GM21723 (cell line): Measurements from ENCODE around the gene KRTAP17-1.

Source experiments
- ATAC-seq: cut with Tn5 transposase; IDR thresholded peaks from one replicate; pipeline ENCODE4 v1.9.1; 2021; ENCODE audit warnings: mild to moderate bottlenecking, moderate library complexity; ENCODE audit not compliant: unreplicated experiment

The KRTAP17-1 gene

DNA sequence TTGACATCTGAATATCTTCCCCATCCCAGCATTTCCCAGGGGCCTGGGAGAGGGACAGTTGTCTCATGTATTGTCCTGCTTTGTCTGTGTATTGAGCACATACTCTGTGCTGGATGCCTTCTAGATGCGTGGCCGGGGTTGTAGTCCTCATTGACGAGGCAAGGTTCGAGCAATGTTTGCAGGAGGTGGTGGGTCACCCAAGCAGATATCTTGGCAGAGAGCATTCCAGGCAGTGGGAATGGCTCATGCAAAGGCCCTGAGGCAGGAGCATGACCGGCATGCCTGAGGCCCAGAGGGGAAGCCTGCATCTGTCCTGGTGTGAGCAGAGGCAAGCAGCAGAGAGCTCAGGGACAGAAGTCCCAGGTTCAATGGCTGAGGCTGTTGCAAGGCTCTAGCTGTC lies 17.6 kb upstream of the KRTAP17-1 start:
- no peak for ATAC-seq

DNA sequence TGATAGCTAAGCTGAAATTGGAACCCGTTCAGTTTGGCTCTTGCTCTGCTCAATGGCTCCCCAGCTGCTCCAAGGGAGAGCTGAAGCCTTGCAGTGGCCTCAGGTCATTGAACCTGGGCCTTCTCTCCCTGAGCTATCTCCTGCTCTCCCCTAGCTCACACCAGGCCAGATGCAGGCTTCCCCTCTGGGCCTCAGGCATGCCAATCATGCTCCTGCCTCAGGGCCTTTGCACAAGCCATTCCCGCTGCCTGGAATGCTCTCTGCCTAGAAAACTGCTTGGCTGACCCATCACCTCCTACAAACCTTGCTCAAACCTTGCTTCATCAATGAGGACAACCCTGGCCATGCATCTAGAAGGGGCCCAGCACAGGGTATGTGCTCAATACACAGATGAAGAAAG lies 16.7 kb upstream of the KRTAP17-1 start:
- ATAC-seq = no peak

DNA sequence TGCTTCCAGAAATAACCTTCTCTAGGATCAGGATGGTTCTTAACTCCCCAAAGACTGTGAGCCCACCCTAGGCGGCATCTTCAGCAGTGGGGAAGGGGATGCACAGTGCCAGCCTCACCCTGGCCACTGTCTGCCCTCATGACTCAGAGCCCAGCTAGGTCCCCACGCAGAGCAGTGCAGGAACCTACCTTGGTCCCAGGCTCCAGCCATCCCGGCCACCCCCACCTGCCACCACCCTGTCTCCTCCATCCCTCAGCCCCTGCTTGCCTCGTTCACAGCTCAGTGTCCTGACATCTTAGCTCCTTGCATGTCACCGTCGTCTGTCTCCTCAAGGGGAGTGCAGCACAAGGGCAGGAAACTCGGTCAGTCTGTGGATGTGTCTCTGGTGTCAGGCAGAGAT lies 16.1 kb upstream of the KRTAP17-1 start:
- no peak for ATAC-seq

DNA sequence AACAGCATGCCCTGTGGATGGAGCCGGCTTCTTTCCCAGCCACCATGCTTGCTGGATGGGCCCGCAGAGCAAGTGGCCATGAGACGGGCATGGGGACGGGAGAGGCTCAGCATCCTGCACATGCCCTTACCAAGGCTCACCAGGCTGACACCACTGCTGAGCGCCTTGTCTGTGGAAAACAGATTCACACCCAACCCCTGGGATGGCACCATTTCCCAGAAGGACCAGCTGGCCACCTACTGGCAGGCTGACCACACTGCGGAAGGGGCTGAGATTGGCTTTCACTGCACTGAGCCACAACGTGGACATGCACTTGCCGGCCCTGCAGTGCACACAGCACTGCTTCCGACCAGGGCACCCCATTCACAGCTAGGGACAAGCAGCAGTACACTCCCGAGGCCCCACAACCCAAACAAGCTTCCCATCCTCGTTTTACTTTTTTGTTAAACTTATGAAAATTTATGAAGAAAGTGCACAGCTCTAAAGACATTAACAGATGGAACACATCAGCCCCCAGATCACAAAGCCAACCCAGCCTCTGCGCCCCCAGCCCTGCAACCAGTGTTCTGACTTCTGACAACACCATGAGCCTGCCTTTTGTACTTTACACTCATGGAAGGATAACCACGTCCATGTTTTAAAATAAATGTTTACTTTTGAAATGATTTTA lies 13.9 kb upstream of the KRTAP17-1 start:
- ATAC-seq = no peak

DNA sequence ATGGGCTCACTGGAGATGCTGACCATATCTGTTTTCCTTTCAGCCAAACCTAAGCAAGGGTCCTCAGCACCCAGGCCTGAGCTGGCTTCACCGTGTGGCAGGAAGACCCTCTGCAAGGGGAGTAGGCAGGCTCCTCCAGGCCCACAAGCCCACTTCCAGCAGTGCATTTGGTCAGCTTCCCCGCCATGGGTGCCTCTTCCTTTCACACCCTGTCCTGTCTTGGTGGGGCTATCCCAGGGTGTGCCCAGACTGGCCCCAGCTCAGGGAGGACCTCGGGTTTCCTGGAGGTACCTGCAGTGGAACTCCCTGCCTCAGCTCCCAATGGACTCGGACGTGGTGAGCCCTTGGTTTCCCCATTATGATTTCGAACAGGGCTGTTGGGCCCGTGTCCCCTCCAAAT lies 12.7 kb upstream of the KRTAP17-1 start:
- no peak for ATAC-seq

DNA sequence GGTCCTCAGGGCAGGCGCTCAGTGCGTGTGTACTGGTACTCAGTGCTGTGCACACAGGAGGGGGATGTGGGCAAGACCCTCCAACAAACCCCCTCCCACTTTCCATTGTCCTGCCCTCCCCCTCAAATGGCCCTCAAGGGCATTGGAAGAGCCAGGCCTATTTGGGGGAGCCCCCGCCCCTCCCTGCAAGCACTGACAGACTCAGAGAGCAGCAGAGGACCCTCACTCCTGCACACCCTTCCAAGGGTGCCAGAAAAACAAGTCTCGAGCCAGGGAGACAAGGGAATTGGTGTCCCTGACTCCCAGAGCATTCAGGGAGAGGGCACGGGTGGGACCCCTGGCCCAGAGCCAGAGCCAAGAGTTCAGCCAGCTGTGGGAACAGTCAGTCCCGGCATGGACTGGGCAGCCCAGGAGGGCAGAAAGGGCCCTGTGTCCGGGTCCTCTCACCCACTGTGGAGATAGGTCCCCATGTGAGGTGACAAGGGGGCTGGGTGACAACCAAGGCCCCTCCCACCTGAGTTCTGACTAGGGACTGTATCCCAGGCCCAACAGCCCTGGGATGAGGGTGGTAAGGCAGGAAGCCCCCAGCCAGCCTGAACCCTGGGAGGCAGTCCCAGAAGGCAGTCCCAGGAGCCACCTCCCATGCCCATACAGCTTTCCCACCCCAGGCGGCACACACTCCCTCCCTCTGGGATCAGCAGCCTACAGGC lies 12.1 kb upstream of the KRTAP17-1 start:
- no peak for ATAC-seq

DNA sequence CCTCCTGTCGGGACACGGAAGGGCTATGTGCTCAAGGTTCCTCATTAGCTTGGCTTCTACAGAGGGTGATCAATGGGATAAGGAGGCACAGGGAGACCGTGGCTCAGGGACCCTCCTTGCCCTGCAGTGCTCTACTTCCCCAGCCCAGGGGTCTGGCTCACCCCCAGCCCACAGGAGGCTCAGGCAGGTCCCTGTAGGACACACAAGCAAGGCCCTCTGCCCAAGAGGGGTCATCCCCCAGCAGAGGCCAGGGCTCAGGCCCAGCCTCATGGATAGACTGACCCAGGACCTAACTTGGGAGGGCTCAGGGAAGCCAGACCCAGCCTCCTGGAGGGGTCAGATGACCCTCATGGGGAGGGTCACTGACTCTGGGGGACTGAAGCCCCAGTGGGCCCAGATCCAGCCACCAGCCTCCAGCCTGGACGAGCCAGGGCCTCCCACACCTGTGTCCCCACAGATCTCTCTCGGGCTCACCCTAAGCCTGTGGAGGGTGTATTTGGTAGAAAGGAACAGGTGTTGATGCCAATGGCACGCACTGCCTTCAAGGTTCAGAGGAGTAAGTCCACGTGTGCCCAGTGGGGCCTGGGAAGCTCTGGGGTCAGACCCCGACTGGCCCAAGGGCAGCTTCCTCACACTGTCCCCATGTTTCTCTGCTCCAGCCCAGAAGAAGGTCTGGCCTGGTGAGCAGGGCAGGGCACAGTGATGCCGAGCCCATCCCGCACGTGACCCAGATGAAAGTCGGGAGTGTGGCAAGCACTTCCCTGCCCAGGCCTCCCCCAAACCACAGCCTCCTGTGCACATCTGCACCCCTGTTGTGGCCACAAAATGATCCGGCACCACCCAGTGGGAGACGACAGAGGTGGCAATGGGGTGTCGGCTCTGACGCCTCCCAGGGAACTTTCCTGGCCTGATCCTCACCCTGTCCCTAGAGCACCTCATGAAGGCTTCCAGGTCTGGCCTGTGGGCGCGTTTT lies 10.9 kb upstream of the KRTAP17-1 start:
- ATAC-seq = no peak

DNA sequence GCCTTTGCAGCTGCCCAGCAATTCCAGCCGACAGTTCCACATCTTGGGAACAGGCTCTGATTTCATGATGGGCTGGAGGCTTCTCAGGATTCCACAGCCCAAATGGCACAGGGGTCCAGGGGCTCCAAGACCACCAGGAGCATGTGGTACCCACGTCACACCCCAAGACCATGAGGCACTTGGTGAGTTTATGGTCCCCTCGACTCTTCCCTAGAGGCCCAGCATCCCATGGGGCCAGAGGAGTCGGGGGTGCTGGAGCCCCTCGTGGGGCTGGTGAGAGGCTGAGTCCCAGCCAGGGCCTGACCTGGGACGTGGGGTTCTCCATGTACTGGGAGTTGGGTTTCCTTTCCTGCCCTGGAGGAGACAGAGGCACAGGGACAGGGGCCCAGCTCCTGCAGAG lies 10.1 kb upstream of the KRTAP17-1 start:
- ATAC-seq = no peak

DNA sequence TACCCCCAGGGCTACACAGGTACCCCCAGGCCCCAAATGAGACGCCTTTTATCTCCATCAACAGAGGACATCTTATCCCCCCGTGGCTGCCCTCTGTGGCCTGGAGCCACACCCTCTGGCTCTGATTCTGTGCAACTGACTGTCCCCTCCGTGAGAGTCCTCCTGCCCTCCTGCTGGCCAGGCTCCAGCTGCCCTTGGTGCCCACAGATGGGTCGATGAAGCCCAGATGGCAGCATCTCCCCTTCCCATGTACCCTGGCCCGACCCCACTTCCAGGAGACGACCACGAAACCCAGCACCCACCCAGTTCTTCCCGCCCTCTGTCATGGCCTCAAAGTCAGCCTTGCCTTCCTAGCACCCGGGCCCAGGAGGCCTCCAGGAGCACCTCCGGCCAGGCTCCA lies 9.6 kb upstream of the KRTAP17-1 start:
- no peak for ATAC-seq

DNA sequence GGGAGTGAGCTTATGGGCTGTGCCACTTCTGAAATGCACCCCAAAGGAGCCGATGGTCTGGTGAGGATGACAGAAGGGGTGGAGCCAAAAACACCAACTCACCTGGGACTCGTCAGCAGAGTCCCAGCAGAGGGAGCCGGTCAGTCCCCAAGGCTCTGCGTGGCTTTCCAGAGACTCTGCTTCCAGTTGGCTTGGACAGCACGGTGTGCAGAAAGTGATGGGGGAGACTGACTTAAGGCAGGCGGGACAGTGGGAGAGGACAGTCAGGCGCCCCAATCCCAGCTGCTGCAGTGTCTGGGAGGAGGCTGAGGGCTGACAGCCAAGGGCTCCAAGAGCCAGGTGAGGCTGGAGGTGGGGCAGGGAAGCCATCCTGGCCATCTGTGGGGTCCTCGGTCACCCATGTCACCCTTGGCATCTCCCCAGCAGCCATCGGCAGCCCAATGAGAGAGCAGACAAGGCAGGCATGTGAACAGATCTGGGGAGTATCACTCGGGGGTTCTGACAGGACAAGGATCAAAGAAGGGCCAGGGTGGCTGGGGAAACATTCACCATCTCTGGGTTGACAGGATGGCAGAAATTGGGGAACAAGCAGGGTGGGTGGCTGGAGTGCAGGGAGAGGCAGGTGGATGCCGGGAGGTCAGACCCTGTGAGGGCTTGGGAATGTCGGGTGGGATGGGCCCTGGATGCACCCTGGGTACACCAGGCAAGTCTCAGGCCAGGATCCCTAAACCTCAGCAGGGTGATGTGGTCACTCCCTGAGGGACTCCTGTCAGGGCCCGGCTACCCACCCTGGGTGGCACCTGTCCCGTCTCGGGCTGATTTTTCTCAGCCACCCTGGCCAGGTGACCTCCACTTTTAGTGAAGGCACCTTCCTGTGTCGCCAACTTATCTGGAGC lies 8.9 kb upstream of the KRTAP17-1 start:
- ATAC-seq = no peak

DNA sequence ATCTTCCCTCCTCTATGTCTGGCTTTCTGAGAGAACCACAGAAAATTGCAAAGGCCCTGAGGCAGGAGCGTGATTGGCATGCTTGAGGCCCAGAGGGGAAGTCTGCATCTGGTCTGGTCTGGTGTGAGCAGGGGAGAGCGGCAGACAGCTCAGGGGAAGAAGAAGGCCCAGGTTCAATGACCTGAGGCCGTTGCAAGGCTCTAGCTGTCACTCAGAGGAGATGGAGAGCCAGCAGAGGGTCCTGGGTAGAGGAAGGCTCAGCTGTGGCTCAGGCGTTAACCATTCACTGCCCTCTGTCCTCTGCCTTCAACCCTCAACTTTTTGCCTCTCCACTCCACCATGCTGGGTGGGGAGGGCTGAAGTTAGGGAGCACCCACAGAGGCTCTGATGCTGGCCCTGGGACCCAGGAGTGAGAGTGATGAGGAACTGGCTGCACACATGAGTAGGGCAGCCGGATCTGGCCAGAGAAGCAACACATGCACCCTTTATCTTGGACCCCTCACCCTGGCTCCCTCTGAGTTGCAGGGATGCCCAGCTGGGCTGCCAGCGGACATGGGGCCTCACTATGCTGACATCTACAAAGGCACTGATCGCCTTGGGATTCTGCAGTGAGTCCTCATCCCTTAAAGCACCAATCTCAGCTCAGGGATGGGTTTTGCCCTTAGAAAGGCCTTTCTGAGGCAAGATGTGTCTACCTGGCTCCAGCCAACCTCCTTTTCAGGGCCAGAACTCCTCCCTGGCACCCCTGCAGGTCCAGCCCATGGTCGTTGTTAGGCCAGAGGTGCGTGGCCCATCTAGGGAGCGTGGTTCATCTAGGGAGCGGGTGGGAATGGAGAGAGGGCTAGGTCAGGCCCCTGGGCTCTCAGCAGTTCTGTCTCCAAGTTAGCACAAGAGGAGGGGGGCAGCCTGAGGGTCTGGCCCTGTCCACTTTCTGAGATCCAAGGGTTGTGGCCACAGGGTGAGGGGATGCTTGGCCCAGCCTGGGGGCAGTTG lies 7.7 kb upstream of the KRTAP17-1 start:
- no peak for ATAC-seq

DNA sequence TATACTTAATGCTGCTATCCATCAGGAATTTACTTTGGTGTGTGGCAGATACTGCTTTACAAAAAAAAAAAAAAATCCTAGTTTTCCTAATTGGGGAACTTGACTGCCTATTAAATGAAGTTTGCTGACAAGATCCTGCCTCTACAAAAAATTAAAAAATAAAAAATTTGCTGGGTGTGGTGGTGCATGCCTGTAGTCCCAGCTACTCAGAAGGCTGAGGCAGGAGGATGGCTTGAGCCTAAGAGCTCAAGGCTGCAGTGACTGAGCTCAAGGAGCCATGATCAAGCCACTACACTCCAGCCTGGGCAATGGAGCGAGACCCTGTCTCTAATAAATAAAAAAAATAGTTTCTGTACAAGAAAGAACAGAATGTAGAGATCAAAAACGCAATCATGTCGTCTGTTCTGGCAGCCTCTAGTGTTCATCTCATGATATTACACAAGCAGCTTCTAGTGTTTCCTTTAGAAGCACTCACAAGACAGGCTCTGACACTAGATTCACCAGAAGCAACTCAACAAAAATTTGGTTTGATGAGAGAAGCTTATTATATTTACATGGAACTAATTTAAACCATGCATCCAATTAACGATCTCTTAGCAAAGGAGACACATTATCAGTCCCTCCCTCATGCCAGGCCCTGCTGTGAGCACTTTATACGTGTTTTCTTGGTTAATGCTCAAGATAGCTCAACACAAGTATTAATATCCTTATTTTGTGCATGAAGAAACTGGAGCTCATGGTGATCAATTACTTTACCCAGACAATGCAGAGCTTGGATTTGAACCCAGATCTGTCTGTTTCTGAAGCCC lies 6.8 kb upstream of the KRTAP17-1 start:
- no peak for ATAC-seq

DNA sequence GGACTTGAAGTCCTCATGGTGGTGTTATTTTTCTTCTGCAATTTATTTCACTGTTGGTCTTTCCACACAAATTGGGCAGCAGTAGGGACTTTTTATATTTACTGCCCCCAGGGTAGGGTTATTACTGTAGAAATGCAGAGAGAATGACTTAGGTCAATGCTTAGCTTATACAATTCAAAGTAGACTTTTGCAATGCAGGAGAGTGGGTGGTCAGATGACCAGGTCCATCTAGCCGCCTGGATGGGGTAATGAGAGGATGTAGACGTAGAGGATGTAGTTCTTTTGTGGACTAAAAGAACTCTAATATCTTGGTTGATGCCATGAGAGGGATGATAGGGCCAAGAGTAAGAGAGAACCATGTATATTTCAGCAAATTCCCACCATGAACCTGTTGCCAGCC lies 2.7 kb upstream of the KRTAP17-1 start:
- ATAC-seq = no peak

DNA sequence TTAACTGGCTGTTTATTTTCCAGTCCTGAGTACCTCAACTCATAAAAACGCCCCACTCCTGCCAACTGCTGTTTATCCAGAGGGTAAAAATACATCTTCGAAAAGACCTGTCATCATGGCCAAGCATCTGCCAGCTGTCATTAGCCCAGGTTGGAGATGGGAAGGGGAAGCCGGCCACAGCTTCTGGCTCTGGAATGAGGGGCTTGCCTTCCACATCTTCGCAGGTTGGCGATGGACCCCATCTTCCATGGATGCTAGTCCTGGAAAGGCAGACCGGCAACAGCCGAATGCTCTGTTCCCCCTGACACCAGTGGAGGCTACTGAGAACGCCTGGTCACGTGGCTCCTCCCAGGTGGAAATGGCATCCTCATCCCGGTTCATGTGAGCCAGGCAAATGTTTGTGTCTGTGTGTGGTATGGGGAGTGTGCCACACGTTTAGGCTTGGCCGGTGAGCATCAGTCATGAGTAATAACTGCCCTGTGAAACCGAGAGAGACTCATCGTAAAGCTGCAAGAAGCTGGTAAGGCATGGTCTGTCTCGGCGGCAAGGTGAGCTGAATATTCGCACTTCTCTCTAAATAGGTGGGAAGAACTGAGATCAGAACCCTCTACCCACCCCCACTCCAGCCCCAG lies 420 bp upstream of the KRTAP17-1 start:
- ATAC-seq = no peak

DNA sequence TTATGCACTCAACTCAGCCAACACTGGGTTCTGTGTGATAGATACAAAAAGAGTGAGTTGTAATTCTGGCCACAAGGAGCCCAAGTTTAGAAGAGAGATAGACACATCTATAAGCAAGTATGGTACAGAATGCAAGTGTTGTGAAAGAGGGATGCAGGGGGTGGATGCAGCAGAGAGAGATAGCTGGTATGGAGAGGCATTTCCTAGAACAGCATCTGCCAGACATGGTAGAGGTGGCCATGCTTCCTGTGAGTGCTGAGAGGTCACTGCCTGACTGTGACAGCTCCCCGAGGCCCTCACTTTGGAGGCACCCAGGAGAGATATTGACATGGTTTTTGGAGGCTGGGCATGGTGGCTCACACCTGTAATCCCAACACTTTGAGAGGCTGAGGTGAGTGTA lies 4.4 kb downstream of the KRTAP17-1 start:
- no peak for ATAC-seq

DNA sequence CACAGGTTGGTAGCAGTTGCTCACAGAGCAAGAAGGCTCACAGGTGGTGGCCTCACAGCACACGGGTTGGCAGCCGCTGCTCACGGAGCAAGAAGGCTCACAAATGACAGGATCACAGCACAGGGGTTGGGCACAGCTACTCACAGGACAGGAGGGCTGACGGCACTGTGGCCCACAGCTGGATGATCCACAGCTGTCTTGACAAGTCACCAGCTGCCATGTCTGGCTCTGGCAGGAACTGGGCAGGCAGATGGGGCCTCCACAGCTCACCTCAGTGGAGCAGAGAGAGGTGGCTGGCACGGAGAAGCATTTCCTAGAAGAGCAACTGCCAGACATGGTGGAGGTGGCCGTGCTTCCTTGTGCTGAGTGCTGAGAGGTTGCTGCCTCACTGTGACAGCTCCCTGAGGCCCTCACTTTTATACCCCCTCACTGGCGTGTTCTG lies 6.6 kb downstream of the KRTAP17-1 start, which contains the start of gene KRTAP16-1:
KRTAP16-1 (minus strand) TSS at position 392 of the 442 bp plus-strand sequence; CDS start at position 336, 56 bp downstream.
- ATAC-seq = no peak

DNA sequence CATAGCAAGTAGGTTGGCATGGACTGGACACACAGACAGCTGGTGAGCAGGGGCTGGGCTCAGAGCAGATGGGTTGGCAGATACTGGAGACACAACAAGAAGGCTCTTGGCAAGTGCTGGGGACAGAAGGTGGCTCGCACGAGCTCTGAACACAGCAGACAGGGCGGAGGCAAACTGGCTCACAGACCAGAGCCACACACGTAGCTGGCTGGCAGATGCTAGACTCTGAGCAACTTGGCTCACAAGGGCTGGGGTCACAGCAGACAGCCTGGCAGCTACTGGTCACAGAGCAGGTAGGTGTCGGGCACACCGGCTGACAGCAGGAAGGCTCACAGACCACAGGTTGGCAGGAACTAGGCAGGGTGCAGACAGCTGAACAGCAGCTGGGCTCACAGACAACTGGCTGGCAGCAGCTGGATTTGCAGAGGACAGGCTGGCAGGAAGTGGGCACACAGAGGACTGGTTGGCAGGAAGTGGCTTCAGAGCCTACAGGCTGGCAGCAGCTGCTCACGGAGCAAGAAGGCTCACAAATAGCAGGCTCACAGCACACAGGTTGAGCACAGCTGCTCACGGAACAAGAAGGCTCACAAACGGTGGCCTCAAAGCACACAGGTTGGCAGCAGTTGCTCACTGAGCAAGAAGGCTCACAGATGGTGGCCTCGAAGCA lies 7.1 kb downstream of the KRTAP17-1 start:
- no peak for ATAC-seq
